GM21515 (cell line): ENCODE results near the gene TRIM52.

Source experiments
- ATAC-seq: cut with Tn5 transposase; IDR thresholded peaks from one replicate; pipeline ENCODE4 v1.9.1; 2021; ENCODE audit not compliant: unreplicated experiment

TRIM52 gene

DNA sequence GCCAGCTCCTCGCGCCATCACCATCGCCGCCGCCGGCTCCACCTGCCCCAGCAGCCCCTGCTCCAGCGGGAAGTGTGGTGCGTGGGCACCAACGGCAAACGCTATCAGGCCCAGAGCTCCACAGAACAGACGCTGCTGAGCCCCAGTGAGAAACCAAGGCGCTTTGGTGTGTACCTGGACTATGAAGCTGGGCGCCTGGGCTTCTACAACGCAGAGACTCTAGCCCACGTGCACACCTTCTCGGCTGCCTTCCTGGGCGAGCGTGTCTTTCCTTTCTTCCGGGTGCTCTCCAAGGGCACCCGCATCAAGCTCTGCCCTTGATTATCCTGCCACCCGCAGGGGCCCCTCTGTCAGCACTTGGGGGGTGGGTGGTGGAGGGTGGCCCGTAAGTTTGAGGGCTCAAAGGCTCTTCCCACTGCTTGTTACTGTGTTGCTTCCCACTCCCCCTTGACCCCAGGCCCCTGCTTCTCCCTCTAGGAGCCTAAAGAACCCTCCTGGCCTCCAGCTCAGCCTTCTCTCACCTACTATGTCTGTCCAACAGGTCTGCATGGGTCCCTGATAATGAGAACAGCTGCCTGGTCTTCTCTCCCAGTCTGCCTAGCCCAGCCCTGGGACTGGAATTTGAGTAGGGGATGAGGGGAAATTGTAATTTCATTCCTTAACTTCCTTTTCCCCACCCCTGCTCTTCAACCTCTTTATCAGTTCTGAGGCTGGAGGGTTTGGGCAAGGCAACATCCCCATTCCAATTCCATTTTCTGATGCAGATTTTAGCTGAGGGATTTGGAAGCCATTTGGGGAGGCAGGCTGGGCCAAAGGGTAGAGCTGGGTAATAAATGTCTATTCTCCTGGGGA lies 26.3 kb downstream of the TRIM52 start:
- ATAC-seq = no peak

DNA sequence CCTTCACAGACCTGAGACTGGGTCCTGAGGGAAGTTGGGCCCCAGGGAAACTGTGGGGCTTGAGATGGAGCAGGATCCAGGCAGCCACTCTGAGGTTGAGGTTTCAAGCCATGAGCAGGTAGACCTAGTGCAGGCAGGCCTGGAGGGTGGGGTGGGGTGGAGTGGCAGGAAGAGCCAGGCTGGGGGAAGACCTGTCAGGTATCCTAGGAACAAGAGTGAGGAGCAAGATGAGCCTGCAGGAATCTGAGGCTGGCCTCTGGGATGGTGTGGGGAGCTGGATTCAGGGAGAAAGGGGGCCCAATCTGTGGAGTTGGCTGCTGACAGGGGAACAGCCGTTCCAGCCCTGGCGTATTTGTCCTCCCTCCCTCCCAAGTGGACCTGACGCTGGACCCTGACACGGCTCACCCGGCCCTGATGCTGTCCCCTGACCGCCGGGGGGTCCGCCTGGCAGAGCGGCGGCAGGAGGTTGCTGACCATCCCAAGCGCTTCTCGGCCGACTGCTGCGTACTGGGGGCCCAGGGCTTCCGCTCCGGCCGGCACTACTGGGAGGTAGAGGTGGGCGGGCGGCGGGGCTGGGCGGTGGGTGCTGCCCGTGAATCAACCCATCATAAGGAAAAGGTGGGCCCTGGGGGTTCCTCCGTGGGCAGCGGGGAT lies 27.0 kb downstream of the TRIM52 start:
- ATAC-seq = no peak

DNA sequence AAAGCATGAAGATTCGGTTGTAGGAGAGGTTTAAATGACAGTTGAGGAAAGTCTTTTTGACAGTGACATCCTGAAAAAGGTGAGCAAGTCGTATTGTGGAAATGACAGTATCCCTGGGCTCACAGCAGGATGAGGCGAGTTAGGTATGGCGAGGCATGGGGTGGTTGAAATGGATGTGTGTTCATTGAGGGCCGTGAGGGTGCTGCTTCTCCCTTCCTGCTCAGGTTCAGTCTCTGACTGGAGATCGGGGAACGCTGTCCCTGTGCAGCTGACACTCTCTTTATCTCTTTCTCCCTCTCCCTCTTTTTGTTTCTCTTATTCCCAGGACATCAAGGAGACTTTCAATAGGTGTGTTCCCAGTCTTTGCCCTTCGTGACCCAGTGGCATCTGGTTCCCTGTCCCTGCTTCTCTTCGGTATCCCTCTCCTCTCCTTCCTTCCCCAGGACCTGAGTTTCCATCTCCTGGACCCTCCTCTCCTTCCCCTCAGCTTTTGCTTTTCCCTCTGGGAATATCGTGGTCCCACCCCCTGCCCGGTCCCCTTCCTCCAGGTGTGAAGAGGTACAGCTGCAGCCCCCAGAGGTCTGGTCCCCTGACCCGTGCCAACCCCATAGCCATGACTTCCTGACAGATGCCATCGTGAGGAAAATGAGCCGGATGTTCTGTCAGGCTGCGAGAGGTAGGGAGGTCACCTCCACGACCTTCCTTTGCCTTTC lies 27.7 kb downstream of the TRIM52 start:
- ATAC-seq = no peak

DNA sequence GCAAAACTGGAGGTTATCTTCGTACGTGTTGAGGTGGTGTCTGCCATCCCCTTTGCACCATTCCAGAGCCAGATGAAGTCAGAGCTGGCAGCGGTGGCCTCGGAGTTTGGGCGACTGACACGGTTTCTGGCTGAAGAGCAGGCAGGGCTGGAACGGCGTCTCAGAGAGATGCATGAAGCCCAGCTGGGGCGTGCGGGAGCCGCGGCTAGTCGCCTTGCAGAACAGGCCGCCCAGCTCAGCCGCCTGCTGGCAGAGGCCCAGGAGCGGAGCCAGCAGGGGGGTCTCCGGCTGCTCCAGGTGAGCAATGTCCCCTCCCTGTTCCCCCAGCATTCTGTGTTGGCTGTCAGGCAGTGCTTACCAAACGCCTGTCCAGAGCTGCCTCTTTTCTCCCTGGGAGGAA lies 28.4 kb downstream of the TRIM52 start:
- no peak for ATAC-seq

DNA sequence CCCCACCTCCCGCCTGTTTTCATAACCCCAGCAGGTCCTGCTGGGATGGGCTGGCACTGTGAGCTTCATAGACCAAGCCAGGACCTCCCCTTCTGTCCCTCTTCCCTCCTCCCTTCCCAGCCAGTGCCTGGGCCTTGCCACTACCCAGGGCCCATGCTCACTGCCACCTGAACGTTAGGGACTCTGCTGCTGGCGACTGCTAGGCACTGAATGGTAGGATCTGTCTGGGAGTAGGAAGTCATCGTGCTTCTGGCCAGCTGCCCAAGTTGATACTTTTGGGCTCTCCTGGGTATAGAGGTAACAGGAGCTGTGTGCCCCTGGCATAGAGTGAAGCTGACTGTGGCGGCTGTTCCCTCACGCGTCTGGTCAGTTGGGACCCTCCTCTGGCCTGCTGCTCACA lies 29.5 kb downstream of the TRIM52 start:
- no peak for ATAC-seq

DNA sequence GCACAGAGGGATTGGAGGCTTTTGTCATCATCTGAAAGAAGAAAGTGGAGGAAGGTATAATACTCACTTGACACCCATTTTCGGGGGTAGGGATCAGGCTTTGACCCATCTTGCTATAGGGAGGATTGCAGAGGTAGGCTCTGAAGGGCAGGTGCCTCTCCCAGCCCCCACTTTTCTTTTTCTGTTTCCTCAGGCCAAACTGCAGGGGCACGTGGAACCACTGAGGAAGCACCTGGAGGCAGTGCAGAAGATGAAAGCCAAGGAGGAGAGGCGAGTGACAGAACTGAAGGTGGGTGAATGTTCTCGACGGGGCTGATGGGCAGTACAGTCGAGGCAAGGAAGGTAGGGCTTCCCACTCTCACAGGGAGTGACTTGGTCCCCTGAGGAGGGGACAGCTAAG lies 30.4 kb downstream of the TRIM52 start:
- ATAC-seq = no peak

DNA sequence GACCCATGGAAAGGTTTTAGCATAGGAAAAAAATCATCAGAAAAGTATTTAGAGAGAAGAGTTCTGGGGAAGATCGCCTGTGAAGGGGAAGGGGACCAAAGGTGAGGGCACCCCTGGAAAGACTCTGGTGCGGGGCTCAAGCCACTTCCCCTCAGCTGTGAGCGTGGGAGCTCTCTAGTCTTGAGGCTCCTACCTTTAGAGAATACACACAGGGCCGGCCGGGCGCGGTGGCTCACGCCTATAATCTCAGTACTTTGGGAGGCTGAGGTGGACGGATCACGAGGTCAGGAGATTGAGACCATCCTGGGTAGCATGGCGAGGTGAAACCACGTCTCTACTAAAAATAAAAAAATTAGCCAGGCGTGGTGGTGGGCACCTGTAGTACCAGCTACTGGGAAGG lies 30.9 kb downstream of the TRIM52 start:
- ATAC-seq = no peak

DNA sequence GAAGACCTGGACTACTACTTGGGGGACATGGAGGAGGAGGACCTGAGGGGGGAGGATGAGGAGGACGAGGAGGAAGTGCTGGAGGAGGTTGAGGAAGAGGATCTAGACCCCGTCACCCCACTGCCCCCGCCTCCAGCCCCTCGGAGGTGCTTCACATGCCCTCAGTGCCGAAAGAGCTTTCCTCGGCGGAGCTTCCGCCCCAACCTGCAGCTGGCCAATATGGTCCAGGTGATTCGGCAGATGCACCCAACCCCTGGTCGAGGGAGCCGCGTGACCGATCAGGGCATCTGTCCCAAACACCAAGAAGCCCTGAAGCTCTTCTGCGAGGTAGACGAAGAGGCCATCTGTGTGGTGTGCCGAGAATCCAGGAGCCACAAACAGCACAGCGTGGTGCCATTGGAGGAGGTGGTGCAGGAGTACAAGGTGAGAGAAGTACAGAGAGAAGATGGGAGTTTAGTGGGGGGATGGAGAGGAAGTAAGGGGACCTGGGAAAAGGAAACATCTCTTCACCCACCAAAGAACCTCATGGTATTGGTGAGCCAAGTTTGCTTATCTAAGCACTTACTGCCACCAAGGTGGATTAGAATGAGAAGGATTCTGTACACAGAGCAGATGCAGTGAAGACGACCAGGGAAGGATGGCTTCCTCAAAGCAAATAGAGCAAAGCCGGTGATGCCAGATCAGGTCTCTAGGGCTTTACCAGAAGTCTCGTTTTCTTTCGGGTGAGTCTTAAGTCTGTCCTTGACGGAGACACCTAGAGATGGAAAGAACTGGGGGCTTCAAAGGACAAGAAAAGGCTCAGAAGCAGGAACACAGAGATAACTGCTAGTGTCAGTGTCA lies 36.3 kb downstream of the TRIM52 start:
- ATAC-seq = no peak

DNA sequence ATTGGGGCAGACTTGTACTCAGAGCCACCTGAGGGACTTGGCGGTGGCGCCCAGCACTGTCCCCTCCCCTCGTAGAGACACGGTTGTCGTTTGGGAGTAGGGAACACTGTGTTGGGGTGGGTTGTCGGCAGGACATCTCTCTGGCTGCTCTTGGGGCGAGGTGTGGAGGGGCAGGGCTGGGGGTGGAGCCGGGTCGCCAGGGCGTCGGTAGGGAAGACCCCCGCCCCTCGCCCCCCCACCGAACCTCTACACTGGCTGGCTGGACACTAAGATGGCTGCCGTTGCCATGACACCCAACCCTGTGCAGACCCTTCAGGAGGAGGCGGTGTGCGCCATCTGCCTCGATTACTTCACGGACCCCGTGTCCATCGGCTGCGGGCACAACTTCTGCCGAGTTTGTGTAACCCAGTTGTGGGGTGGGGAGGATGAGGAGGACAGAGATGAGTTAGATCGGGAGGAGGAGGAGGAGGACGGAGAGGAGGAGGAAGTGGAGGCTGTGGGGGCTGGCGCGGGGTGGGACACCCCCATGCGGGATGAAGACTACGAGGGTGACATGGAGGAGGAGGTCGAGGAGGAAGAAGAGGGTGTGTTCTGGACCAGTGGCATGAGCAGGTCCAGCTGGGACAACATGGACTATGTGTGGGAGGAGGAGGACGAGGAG lies 37.1 kb downstream of the TRIM52 start:
- ATAC-seq = peak; percentile 1

DNA sequence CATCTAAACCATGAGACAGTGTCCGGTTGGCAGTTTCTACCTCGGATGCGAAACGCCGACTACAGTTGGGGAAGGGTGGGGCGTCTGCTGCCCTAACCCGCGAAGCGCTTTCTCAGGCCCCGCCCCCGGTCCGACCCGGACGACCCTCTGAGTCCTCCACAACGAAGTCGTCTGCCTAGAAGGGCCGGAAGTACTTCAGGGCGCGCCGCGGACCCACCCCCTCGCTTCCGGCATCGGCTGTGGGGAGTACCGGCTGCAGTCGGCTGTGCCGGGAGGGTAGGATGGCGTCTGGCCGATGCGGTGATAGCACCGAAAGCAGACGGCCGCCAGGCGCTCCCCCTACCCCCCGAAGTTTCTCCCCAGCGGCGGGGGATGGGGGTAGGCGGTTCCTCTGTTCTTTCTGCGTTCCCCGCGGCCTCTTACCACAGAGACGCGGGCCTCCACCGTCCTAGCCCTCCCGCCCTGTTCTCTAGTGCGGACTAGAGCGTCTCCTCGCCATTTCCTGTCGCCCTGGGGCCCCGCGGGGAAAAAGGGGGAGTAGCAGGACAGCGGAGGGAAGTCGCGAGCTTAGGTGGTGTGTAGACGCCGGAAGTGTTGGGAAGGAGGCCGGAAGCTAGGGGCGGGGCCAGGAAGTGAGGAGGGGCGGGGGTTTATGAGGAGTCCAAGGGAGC lies 37.8 kb downstream of the TRIM52 start, which contains the start of gene TRIM41:
TRIM41 (plus strand) TSS at position 224 of the 671 bp plus-strand sequence. CDS start 719 bp downstream, outside the sequence.
- peak; percentile 61 for ATAC-seq

DNA sequence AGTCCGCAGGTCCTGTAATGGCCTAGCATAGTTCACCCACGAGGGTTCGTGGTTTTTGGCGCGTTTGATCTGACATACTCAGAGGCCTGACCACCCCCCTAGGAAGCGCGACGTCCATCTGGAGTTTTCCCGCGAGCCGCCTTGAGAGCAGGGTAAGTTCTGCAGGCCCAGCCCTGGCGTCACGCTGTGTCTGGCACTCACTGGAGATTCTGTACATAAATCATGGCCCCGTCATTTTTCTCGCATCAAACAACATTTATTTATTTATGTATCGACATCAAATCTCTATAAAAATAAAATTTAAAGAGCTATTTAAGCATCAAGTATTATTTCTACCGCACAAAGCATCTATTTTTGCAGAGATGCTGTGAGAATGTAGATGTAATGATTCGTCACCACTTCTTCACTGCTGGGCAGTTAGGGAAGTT lies 38.3 kb downstream of the TRIM52 start:
- ATAC-seq = no peak

DNA sequence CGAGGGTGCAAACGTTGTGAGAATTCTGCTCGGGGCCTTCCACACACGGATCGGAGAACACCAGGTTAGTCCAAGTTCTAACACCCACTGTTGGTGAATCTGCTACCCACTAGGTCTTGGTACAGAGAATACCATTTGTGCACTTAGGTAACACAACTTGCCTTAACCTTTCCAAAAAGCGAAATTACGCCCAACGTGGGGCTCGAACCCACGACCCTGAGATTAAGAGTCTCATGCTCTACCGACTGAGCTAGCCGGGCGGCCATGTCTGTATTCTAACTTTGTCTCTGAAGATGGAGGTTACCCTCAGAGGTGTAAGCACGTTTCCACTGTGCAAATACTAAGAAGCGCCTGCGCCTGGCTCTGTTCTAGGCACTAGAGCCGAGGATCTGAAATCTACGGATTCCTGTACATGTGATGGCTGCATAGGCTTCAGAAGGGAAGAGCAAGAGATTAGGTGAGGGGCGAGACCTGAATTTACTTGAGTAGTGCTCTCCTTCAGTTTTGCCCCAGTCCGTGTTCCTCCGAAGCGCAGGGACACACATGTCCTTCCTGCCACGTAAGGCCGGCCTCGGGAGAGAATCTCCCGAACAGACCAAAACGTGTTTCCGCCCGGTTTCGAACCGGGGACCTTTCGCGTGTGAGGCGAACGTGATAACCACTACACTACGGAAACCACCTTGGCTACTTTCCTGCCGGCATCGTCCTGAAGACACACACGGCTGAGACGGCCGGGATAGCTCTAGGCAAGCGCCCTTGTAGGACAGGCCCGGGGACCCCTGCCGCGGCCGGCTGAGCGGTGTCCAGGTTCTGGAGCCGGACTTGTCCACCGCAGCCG lies 38.9 kb downstream of the TRIM52 start:
- peak; percentile 29 for ATAC-seq

DNA sequence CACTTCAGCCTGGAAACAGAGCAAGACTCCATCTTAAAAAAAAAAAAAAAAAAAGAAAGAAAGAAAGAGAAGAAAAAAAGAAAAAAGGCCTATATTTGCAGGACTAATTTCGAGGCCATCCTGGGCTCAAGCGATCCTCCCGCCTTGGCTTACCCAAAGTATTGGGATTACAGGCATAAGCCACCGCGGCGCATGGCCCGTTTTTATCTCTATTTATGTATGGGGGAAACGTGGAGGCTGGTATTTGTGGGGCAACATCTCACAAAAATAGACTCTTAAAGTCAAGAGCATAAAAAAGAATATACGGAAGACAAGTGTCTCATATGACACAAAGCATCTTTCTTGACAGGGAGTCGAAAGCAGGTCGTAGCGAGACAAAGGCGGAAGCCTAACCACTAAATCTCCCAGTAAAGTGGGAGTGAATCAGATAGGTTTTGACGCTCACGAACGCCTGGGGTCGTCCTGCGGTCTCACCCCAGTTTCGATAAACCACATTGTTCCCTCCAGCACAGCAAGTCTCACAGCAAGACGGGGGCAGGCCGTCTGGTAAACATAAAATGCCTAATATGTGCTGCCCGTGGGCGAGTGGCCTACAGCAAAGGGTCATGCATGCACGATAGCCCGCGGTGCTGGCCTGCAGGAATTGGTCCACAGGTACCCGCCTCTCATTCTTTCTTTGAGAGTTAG lies 39.7 kb downstream of the TRIM52 start:
- ATAC-seq = no peak

DNA sequence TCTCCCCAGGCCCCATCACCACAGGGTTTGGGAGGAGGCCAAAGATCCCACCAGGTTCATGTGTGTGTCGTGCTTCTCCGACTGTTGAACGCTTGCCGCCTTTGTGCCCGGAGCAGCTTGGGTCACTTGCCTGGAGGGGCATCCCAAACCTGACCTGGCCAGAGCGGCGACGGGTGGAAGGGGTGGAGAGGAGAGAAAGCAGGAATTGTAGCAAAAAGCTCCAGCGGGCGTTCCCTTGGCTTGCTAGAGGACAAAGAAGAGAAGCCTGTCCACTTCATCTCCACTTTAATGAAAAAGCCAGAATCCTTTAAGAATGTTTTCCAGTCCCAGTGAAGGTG lies 40.8 kb downstream of the TRIM52 start:
- no peak for ATAC-seq

DNA sequence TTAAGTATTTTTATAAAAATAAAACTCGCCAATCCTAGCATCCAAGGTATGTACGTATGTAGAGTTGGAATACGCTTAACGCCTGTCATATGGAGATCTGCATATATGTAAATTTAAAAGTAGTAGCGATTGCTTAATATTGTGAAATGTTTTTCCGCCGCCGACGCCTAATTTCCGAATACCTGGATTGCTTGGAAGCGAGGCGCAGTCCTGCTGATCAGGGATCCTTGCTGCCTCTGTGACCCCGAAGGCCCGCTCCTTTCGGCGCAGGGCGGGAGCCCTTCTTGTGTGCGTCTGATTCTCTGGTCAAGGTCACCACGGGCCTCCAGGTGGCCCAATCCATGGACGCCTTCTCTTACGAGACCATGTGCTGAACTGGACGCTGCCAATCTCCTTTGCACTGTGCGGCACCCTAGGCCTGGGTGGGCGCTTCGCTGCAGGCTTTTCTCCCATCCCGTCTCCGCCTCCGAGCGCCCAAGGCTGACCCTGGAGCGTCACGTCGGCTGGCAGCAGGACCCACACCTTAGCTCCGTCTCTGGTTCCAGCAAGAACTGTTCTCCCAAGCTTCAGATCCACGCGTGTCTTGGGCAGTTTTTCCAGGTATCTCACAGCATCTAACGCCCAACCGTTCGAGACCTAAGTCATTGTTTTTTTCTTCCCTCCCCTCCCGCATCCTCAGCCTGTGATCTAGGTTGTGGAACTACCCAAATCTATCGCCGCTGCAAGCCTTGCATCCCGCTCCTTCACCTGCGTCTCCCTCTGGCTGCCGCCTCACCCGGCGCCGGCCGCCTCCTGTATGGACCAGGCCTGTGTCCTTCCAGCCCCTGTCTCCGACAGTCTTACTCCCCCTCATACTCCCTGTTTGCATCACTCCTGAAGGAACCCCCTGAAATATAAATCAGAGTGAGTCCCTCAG lies 41.4 kb downstream of the TRIM52 start:
- no peak for ATAC-seq

DNA sequence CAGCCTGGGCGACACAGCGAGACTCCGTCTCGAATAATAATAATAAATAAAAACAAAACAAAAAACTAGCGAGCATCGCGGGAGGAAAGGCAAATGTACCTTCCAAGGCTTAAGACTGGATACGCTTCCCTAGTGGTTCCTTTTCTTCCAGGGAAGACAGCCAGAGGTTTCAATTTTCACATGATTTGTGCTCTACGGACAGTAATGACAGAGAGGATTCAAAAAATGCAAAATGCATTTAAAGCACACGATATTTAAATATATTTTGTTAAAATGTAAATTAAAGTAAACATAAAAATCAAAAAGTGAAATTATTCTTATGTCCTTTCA lies 42.2 kb downstream of the TRIM52 start:
- ATAC-seq = no peak

DNA sequence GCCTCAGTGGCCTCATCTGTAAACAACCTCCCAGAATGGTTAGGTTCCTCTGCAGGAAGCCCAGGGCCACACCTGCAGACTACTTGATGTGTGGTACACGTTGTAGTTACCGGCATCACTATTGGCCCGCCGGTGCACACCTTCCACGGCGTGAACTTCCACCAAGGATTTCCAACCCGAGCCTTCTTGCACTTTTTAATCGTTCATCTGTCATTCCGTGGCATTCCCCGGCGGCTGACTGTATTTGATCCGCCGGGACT lies 43.2 kb downstream of the TRIM52 start:
- ATAC-seq = peak; percentile 22
